ENCODE results near the gene EHBP1. TPM values are rescaled to one million over a fixed set of nuclear protein-coding genes. Genes with fewer than 3 reads are reported as not detected.

EHBP1 gene
- total and polyA plus RNA-seq, 7 experiments from 2014 or later: 12.3 to 31.5 (median 27.7) TPM

Other genes with a start within 250 kb of the EHBP1 start
- under 1 TPM in 1 of 5 experiments, not detected in 4; 0.15 TPM for gene TMEM17, start 199.5 kb upstream of the EHBP1 start, total RNA-seq
- gene TMEM17, start 199.5 kb upstream of the EHBP1 start, polyA plus RNA-seq: under 1 TPM in 1 of 2 donors, not detected in 1; 0.15 TPM

Measured in naive thymus-derived CD4-positive, alpha-beta T cell (primary cell).